Measurements from ENCODE around the gene FKBP2. TPM values are rescaled to one million over a fixed set of nuclear protein-coding genes. Genes with fewer than 3 reads are reported as not detected.

FKBP2 gene
- total and polyA plus RNA-seq, 2 of the 4 experiments (the other 2 are of a cell fraction): 36.2 to 76.4 TPM

DNA sequence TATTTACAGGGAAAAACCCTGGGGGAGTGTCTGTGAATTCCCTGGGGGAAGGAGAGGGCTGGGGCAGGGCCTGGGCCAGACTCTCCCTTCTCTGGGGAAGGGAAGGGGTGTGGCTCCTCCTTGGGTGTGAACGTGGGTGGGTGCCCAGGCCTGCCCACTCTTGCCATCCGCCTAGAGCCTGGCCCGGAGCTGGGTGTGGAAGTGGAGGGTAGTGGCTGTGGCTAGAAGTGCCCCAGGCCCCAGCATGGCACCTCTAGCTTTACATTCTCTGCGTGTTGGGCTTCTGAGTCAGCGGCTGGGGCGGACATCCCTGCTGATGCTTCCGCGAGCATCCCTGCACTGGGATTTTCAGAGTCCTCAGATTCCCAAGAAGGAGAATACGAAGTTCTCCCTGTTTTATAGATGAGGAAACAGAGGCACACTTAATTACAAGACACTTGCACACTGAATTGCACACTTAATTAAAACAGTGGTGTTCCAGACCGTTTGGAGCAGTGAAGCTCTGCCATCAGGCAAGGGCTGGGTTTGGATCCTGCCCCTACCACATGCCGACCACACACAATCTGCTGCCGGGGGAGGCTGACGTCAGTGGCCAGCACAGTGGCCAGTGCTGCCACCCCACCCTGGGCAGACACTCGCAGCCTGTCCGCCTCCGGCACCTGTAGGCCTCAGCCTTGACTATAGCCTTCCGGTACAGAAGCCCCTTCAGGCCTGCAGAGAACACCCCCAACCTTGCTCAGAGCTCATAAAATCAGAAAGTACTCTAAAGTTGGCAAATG is 35.9 kb downstream of the FKBP2 start:
- H3K18ac ChIP-seq (ENCODE audit: low read depth, low read length): no peak overlapping the region
- H3K36me3 ChIP-seq (ENCODE audit: control insufficient read depth, insufficient read depth, low read length): peaks cover 32% of the 10 kb centered on the region
- no peak overlapping the region for H3K4ac ChIP-seq (ENCODE audit: low read depth, low read length)
- no peaks in the 10 kb centered on the region for H3K9me3 ChIP-seq (ENCODE audit: control insufficient read depth, insufficient read depth, low read length)
- in situ Hi-C loops (cut with MboI; ENCODE audit: low sequenced_read_pairs): no loop called here
- H3K56ac ChIP-seq (ENCODE audit: extremely low read depth, insufficient read depth, low read length): no peak overlapping the region
- DNase-seq (no peak), ATAC-seq (ENCODE audit: low read depth) (no peak)
- POLR2A ChIA-PET (ENCODE audit: unreplicated experiment): no interaction called here
- intact Hi-C loops (cut with micrococcal nuclease): no loop called here
- WGBS, 2 experiments (ENCODE audit: extremely low coverage in 2 of 2, insufficient read length in 1 of 2): 83% methylated on average over 4 of the region's 17 CpGs; no CpG with 5 or more reads in 1 of the 2 experiments
- no peak overlapping the region for H3K23ac ChIP-seq (ENCODE audit: low read depth, low read length)
- dilution Hi-C loops (cut with HindIII; ENCODE audit: low sequenced_read_pairs, unreplicated experiment): no loop called here
- no peaks in the 10 kb centered on the region for H4K20me1 ChIP-seq (ENCODE audit: insufficient read depth, low read length)
- no peak overlapping the region for H3K27ac ChIP-seq (ENCODE audit: insufficient read depth, low read length)
- H2BK15ac ChIP-seq (ENCODE audit: low read depth, low read length): no peak overlapping the region
- H3K4me1 ChIP-seq (ENCODE audit: control insufficient read depth, insufficient read depth, low read length): peaks cover 2% of the 10 kb centered on the region
- no peak overlapping the region for H3K4me3 ChIP-seq (ENCODE audit: insufficient read depth, low read depth, low read length)
- H4K91ac ChIP-seq (ENCODE audit: insufficient read depth, low read depth, low read length): no peak overlapping the region
- H3K79me1 ChIP-seq (ENCODE audit: low read depth in 1 of 2, low read length in 2 of 2): peaks cover 8 to 15% of the 10 kb centered on the region in 2 experiments
- H4K8ac ChIP-seq (ENCODE audit: low read depth in 2 of 2, low read length in 2 of 2): no peak overlapping the region
- H3K9ac ChIP-seq (ENCODE audit: low read depth, low read length): peak overlapping the region; percentile 30; the same call in 1 of the 2 replicates
- CTCF ChIA-PET: interaction anchor here (1.0 to 1.3 kb wide), 3 partner anchors 8 to 78 kb away, joined by 3 to 4 read pairs (median 3); no protein-coding TSS in a partner anchor
- no peak overlapping the region for H4K5ac ChIP-seq (ENCODE audit: low read depth, low read length)
- no peak overlapping the region for H3K14ac ChIP-seq (replicated peaks; ENCODE audit: low read depth, low read length)
- H2AK5ac ChIP-seq (ENCODE audit: low read depth, low read length): no peak overlapping the region
- H2BK5ac ChIP-seq (ENCODE audit: low read depth, low read length, poor library complexity, severe bottlenecking): no peak overlapping the region
- no peak overlapping the region for H2BK120ac ChIP-seq (ENCODE audit: low read depth, low read length)
- H3K9me1 ChIP-seq (ENCODE audit: insufficient read depth, low read length): peaks cover 5% of the 10 kb centered on the region; the same call in 1 of the 2 replicates
- H2BK20ac ChIP-seq (ENCODE audit: low read depth, low read length): no peak overlapping the region
- no peak overlapping the region for H3K4me2 ChIP-seq (ENCODE audit: low read depth, low read length)
- no peak overlapping the region for H2AK9ac ChIP-seq (replicated peaks; ENCODE audit: low read depth, low read length, poor library complexity)
- H3K27me3 ChIP-seq (ENCODE audit: control insufficient read depth, insufficient read depth, low read length): no peaks in the 10 kb centered on the region
- no peak overlapping the region for H2AFZ ChIP-seq (replicated peaks; ENCODE audit: low read length, poor library complexity)
- TF ChIP-seq MXI1 (IDR thresholded peaks at IDR 0.05; ENCODE audit: borderline replicate concordance, low read depth, low read length): no peak
- BruUV-seq (replicated peaks): no TSS peak
